Keratinocyte (primary cell): ENCODE measurements around the gene RALGPS2. TPM values are rescaled to one million over a fixed set of nuclear protein-coding genes. Genes with fewer than 3 reads are reported as not detected.

Experiments
- DNase-seq: peaks from one replicate; pipeline ENCODE4 v3.0.0-alpha.2; 2011; ENCODE audit warnings: low read depth, missing footprints, low spot score
- FAIRE-seq: peaks from 2 replicates; lab custom pipeline; 2011; peaks lifted over from hg19 to GRCh38; lab: Jason Lieb, UNC
- H2AFZ ChIP-seq: 2 replicates; pipeline ENCODE4 v1.6.0; 2012; ENCODE audit warnings: low read length, control low read depth, inconsistent platforms; ENCODE audit not compliant: control insufficient read depth
- H3K27ac ChIP-seq: 2 replicates; pipeline ENCODE4 v1.5.1; 2011; ENCODE audit warnings: low read length; ENCODE audit not compliant: control insufficient read depth, insufficient read depth
- H3K27me3 ChIP-seq: 3 replicates; pipeline ENCODE4 v1.6.0; 2011; ENCODE audit warnings: low read length; ENCODE audit not compliant: control insufficient read depth, insufficient read depth; ENCODE audit errors: extremely low read depth
- H3K36me3 ChIP-seq, 2 experiments: 2 replicates in 1 of 2; 3 replicates in 1 of 2; pipeline ENCODE4 v1.5.1; 2011; ENCODE audit warnings: low read length in 2 of 2, mild to moderate bottlenecking in 1 of 2; ENCODE audit not compliant: control insufficient read depth in 2 of 2, insufficient read depth in 2 of 2; ENCODE audit errors: extremely low read depth in 1 of 2
- H3K4me1 ChIP-seq: 3 replicates; pipeline ENCODE4 v1.5.1; 2011; ENCODE audit warnings: low read length; ENCODE audit not compliant: control insufficient read depth, insufficient read depth; ENCODE audit errors: extremely low read depth
- H3K4me2 ChIP-seq: 3 replicates; pipeline ENCODE4 v1.6.0; 2011; ENCODE audit warnings: low read depth, low read length; ENCODE audit not compliant: control insufficient read depth, insufficient read depth; ENCODE audit errors: extremely low read depth
- H3K4me3 ChIP-seq, 3 experiments: fragments of 200-600 bp in 1 of 3; sonication (generic) in 1 of 3; 2 replicates in 2 of 3; 3 replicates in 1 of 3; pipeline ENCODE4 v1.5.1; 2011 to 2016; ENCODE audit warnings: low read length in 3 of 3, mild to moderate bottlenecking in 3 of 3, control low read depth in 2 of 3, inconsistent platforms in 1 of 3, low read depth in 1 of 3, mixed read lengths in 1 of 3, mixed run types in 1 of 3, moderate library complexity in 1 of 3; ENCODE audit not compliant: control insufficient read depth in 2 of 3, insufficient read depth in 2 of 3; ENCODE audit errors: extremely low read depth in 1 of 3
- H3K79me2 ChIP-seq: 2 replicates; pipeline ENCODE4 v1.6.0; 2012; ENCODE audit warnings: low read length; ENCODE audit not compliant: control insufficient read depth, insufficient read depth
- H3K9ac ChIP-seq: 3 replicates; pipeline ENCODE4 v1.6.0; 2011; ENCODE audit warnings: low read length; ENCODE audit not compliant: control insufficient read depth, insufficient read depth; ENCODE audit errors: extremely low read depth
- H3K9me1 ChIP-seq: 3 replicates; pipeline ENCODE4 v1.6.0; 2011; ENCODE audit warnings: low read length; ENCODE audit not compliant: control insufficient read depth, insufficient read depth; ENCODE audit errors: extremely low read depth
- H3K9me3 ChIP-seq: 2 replicates; pipeline ENCODE4 v1.5.1; 2012; ENCODE audit warnings: low read depth, low read length; ENCODE audit not compliant: control insufficient read depth
- H4K20me1 ChIP-seq: 3 replicates; pipeline ENCODE4 v1.6.0; 2011; ENCODE audit warnings: low read length; ENCODE audit not compliant: control insufficient read depth, insufficient read depth; ENCODE audit errors: extremely low read depth
- EZH2 ChIP-seq: IDR thresholded peaks from one replicate; pipeline ENCODE4 v1.6.1; 2012; ENCODE audit warnings: inconsistent platforms, mild to moderate bottlenecking, low read length, moderate library complexity
- dilution Hi-C: fragments of 300-500 bp; cut with MboI; formaldehyde crosslinking; loops from one replicate; pipeline ENCODE4 v1.7.0; 2020; ENCODE audit warnings: low sequenced_read_pairs; ENCODE audit not compliant: extremely low pct_ligation_motif_present
- polyA plus RNA-seq, 5 experiments: library from polyadenylated mRNA; depleted of rRNA in 3 of 5; stranded (reverse) in 3 of 5; stranded (forward) in 1 of 5; unstranded in 1 of 5; fragments of >200 nt; gene quantifications; 1 replicate in 1 of 5; 2 replicates in 3 of 5; 3 replicates in 1 of 5; pipeline versions ENCODE4 v1.2.1 to v1.2.3, GENCODE V29; 2011 to 2012; ENCODE audit warnings: missing spikeins in 2 of 5, low read depth in 1 of 5, low replicate concordance in 1 of 5
- TF ChIP-seq, protein P1 (sequence below), 3 experiments: IDR thresholded peaks in 1 of 3; conservative IDR thresholded peaks in 1 of 3; optimal IDR thresholded peaks in 1 of 3; 2 replicates in 2 of 3; 3 replicates in 1 of 3; pipeline versions ENCODE3 to v1.5.1; 2011; ENCODE audit warnings: low read length in 3 of 3, mild to moderate bottlenecking in 3 of 3, moderate library complexity in 2 of 3, control low read depth in 1 of 3, inconsistent platforms in 1 of 3; ENCODE audit not compliant: insufficient read depth in 2 of 3; ENCODE audit errors: extremely low read depth in 1 of 3

RALGPS2 gene
- polyA plus RNA-seq, 1 donor (not counting 4 experiments of a cell fraction or from before 2014, with no cell fraction given) = 14.8 TPM

DNA sequence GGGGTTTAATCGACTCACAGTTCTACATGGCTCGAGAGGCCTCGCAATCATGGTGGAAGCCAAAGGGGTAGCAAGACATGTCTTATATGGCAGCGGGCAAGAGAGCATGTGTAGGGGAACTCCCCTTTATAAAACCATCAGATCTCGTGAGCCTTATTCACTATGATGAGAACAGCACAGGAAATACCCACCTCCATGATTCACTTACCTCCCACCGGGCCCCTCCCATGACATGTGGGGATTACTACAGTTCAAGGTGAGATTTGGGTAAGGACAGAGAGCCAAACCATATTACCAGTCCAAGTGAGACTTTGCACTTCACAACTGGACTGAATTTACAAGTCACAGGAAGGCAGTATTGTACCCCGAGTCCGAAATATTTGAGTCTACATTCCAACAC, 219.7 kb downstream of the RALGPS2 start:
- no peak for TF ChIP-seq EZH2
- TF ChIP-seq, protein P1, sequence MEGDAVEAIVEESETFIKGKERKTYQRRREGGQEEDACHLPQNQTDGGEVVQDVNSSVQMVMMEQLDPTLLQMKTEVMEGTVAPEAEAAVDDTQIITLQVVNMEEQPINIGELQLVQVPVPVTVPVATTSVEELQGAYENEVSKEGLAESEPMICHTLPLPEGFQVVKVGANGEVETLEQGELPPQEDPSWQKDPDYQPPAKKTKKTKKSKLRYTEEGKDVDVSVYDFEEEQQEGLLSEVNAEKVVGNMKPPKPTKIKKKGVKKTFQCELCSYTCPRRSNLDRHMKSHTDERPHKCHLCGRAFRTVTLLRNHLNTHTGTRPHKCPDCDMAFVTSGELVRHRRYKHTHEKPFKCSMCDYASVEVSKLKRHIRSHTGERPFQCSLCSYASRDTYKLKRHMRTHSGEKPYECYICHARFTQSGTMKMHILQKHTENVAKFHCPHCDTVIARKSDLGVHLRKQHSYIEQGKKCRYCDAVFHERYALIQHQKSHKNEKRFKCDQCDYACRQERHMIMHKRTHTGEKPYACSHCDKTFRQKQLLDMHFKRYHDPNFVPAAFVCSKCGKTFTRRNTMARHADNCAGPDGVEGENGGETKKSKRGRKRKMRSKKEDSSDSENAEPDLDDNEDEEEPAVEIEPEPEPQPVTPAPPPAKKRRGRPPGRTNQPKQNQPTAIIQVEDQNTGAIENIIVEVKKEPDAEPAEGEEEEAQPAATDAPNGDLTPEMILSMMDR (optimal IDR thresholded peaks at IDR 0.05 in 1 of 3, IDR thresholded peaks at IDR 0.05 in 1 of 3, conservative IDR thresholded peaks at IDR 0.05 in 1 of 3; ENCODE audit: extremely low read depth in 1 of 3, insufficient read depth in 2 of 3, low read length in 3 of 3) = no peak
- dilution Hi-C loops = no loop called here
- Histone ChIP-seq H3K9me3 (no peaks in the 10 kb centered on the region), H3K4me3 (no peak overlapping the region), H3K36me3 (no peaks in the 10 kb centered on the region), H3K4me2 (no peak overlapping the region), H3K9ac (no peak overlapping the region), H4K20me1 (no peaks in the 10 kb centered on the region), H3K79me2 (no peaks in the 10 kb centered on the region), H3K27ac (no peak overlapping the region), H3K4me1 (peaks cover 16% of the 10 kb centered on the region), H3K27me3 (no peaks in the 10 kb centered on the region), H2AFZ (no peak overlapping the region), H3K9me1 (no peaks in the 10 kb centered on the region)
- DNase-seq (no peak), FAIRE-seq (no peak)

- no peaks in the 10 kb centered on the region for H3K79me2 ChIP-seq
- no peaks in the 10 kb centered on the region for H3K9me1 ChIP-seq
- H3K27ac ChIP-seq = no peak overlapping the region
- no peak overlapping the region for H3K9ac ChIP-seq
- peak overlapping the region; percentile 83 for H2AFZ ChIP-seq
- H3K36me3 ChIP-seq = no peaks in the 10 kb centered on the region
- H3K4me1 ChIP-seq = peaks cover 16% of the 10 kb centered on the region
- peak overlapping the region in 2 of 3 experiments; percentile 36 to 52 for H3K4me3 ChIP-seq
- DNase-seq (no peak), FAIRE-seq (no peak)
- no peaks in the 10 kb centered on the region for H3K27me3 ChIP-seq
- peak overlapping the region; percentile 61 for H3K4me2 ChIP-seq
- dilution Hi-C loops = no loop called here
- no peaks in the 10 kb centered on the region for H3K9me3 ChIP-seq
- TF ChIP-seq, protein P1 (optimal IDR thresholded peaks at IDR 0.05 in 1 of 3, IDR thresholded peaks at IDR 0.05 in 1 of 3, conservative IDR thresholded peaks at IDR 0.05 in 1 of 3; ENCODE audit: extremely low read depth in 1 of 3, insufficient read depth in 2 of 3, low read length in 3 of 3) = no peak
- TF ChIP-seq EZH2 = no peak
- H4K20me1 ChIP-seq = no peaks in the 10 kb centered on the region
Observed at GRCh38 chr1:178945763-178946266, 220.8 kb downstream of the RALGPS2 start.
